Stimulated activated CD4-positive, alpha-beta T cell treated with anti-CD3 and anti-CD28 coated beads, TNF-alpha, amount 100 ng/mL, for 1 hour (primary cell): Measurements from ENCODE around the gene DHRS7B.
"Not testable (repeated sequence)": the region's sequence is repeated elsewhere in the genome, so short reads cannot be mapped to it uniquely, and the experiment has no call there.

Experiments
- DNase-seq, 3 donors: peaks; one replicate each; pipeline ENCODE4 v3.0.0-alpha.2; 2020; ENCODE audit warnings: low read depth in 3 of 3, low spot score in 1 of 3

Gene DHRS7B, protein sequence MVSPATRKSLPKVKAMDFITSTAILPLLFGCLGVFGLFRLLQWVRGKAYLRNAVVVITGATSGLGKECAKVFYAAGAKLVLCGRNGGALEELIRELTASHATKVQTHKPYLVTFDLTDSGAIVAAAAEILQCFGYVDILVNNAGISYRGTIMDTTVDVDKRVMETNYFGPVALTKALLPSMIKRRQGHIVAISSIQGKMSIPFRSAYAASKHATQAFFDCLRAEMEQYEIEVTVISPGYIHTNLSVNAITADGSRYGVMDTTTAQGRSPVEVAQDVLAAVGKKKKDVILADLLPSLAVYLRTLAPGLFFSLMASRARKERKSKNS

DNA sequence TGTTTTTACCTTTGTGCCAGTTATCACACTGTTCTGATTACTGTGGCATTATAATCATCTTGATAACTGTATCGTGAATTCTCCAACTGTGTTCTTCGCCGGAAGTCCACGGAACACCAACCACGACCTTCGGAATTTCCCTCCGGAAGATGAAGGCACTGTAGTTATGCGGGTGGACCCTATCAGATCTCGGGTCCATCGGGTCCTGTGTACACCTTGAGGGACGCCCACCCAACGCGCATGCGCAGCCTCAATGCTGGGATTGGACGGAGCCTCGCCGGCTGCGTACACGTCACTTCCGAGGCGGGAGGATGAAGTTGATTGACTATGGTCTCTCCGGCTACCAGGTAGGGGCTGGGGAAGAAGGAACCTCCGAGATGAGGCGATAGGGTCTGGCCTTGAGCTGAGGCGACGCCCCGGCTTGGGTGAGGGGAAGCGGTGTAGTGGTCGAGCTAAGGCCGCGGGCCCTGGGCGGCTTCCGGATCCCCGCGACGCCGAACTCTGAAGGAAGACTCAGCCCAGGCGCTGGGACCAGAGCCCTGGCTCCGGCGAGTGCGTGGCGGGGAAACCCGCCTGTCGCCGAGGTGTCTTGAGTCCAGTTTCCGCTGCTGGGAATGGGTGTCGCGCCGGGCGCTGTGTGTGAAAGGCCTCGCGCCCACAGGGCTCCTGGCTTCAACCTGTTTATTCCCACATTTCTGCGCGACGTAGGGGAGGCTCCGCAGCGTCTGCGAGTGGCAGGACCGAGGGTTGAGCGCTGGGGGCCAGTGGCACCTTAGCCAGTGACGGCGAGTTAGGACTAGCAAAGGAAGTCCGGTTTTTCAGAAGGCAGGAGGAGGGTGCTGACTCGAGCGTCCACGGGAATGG is at the start of gene DHRS7B:
TSS of gene DHRS7B (plus strand) at position 320 of the 864 bp plus-strand sequence. CDS start at position 328, 8 bp downstream.
- peak; percentile 93 to 96 (median 94) for DNase-seq

DNA sequence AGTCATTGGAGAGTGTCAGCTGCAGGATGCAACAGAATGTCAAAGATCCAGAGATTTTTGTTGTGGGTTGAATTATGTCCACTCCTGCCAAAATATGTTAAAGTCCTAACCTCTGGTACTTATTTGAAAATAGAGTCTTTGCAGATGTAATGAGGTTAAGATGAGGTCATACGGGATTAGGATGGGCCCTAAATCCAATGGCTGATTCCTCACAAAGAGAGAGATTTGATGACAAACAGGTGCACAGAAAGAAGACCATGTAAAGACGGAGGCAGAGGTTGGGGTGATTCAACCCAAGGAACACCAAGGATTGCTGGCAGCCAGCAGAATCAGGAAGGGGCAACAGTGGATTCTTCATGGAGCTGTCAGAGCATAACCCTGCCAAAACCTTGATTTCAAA is 49.5 kb upstream of the DHRS7B start:
- DNase-seq, result no peak

DNA sequence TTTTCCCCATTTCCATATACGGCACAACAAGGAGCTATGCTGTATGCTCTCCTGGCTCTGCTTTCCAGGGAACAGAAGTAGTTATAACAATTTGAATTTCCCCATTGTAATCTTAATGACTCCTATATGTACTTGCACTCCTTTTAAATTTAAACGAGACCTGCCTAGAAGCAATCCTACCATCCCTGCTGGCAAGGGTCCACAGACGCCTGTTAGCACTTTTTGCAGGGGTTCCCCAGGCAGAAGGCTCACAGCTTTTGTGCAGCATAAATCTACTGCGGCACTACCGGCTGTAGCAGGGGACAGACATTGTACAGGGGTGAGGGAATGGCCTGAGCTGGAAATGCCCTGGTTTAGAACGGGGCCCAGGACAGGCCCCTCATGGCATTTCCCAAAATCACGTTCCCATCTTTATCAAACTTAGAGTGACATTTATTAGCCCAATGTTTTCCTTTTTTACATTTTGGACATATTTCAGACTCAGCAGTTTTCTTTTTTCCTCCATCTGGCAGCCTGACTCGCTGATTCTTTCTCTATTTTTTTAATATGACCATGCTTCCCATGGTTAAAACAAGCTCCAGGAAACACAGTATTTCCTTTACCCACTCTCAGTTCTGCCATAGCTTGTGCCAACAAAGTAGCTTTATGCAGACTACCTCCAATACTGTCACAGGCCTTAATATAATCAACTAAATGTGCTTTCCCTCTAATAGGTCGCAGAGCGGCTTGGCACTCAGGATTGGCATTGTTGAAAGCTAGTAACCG is 48.6 kb upstream of the DHRS7B start:
- no peak for DNase-seq

DNA sequence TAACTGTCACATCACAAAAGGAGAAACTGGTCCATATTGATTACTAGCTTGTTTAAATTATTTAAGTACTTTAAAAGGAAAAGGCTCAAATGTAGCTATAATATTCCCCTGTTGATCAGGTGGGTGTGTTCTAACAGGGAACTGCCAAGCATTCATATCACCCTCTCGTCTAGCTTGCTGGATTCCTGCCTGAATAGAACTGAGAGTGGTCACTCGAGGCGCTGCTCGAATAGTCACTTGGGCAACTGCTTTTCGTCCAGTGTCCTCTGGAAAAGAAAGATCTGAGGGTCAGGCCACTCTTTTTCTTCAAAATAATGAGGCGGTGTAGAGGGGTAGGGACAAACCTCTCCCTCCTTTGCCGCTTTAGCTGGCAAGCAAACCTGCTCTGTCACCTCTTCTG is 47.6 kb upstream of the DHRS7B start:
- DNase-seq, result no peak

DNA sequence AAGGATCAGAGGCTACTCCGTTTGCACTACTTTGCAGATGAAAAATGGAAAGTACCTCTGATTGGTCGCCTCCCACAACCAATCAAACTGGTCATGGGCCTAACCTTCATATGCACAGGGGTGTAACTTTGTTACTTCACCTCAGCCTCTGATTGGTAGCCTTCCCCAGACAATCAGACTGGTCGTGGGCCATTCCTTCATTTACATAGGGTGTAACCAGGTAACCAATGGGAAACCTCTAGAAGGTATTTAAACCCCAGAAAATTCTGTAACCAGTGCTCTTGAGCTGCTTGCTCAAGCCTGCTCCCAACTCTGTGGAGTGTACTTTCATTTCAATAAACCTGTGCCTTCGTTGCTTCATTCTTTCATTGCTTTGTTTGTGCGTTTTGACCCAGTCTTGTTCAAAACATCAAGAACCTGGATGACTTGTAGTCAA is 44.7 kb upstream of the DHRS7B start:
- DNase-seq, result no peak

DNA sequence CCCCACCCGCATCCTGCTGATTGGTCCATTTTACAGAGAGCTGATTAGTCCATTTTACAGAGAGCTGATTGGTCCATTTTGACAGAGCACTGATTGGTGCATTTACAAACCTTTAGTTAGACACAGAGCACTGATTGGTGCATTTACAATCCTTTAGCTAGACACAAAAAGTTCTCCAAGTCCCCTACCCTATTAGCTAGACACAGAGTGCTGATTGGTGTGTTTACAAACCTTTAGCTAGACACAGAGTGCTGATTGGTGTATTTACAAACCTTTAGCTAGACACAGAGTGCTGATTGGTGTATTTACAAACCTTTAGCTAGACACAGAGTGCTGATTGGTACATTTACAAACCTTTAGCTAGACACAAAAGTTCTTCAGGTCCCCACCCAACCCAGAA is 41.5 kb upstream of the DHRS7B start:
- not testable (repeated sequence) for DNase-seq

DNA sequence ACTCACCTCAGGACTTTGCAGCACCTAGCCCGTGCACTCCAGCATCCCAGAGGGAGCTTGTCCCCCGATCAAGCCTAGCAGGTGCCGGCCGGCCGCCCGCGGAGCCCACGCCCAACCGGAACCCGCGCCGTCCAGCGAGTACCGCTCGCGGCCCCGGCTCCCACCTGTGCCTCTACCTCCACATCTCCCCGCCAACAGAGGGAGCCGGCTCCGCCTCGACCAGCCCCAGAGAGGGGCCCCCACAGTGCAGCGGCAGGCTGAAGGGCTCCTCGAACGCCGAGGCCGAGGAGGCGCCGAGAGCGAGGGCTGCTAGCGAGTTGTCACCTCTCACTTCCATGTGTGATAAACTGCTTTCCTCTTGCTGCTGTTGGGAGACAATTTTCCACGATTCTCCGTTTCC is 41.1 kb upstream of the DHRS7B start:
- no peak for DNase-seq

DNA sequence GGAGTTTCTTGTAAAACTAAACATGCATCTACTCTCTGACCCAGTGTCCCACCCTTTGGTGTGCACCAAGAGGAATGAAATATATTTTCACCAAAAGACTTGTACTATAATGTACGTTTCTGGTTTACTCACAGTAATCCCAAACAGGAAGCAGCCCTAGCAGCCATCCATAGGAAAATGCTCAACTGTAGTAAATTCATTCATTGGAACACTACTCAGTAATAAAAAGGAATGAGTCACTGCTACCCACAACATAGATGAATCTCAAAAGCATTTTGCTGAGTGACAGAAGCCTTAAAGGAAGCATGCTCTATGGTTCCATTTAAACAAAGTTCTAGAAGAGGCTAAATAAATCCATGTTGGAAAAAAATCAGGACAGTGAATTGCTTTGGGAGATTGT is 37.6 kb upstream of the DHRS7B start:
- DNase-seq, result no peak

DNA sequence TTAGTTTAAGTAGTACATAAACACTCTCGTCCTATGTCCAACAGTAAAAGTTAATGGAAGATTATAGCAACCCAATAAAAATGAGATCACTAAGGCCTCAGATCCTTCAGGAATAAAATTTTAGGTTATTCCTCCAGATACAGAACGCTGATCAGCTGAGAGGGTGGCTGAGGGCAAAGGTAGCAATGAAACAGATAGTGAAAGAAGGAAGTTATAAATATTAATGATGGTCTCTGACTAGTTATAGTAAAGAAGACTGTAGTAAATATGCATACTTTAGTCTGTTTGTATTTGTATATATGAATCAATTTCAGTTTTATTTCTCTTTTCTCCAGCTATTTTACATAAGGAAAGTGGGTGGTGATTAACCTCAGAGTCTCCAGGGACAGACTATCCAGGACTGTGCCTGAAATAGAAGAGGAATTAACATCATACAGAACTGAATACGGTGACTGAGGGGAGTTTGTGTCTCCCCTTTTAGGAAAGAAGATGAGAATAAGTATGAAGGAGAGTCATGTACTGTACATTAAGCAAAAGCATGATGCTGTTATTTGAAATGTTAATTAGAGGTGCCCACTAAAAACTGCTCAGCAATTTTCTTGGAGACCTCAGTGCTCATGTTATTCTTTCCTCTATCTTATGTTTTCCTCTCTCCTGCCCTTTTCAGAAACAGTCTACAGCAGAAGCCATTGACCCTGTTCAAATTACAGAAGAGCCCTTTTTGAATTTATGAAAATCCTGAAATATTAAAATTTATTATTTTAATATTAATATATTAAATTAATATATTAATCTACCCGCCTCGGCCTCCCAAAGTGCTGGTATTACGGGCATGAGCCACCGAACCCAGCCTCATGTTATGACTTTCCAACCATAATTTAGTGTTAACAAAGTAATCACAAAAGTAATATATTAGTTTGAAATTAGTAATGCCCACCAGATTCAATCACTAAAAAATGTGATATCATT is 36.5 kb upstream of the DHRS7B start:
- DNase-seq, result no peak

DNA sequence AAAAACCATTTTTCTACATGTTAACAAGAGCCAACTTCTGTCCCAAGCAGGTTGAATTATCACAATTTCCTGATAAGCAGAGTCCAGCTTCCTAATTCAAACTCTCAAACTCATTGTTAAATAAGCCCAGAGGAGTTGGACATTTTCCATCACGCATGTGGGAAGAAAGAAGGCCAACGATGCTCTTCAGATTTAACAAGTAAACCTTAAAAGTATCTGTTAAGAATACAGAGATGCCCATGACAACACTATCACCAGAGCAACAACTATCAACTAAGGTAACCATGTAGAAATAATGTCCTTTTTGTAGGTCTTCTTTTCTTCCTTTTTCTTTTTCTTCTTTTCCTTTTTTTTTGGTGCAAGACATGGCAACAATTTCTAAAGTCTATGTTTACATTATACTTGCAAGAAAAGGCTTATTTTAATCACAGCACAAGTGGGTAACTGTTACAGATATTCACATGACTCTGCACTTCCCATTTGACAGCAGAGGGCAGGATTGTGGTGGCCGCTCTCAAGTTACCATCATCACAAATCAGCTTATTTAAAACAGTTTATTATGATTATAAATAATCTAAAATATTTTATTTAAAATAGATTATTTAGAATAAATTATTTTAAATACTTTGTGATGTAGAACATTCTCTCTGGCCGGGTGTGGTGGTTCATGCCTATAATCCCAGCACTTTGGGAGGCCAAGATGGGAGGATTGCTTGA is 35.7 kb upstream of the DHRS7B start:
- no peak for DNase-seq

DNA sequence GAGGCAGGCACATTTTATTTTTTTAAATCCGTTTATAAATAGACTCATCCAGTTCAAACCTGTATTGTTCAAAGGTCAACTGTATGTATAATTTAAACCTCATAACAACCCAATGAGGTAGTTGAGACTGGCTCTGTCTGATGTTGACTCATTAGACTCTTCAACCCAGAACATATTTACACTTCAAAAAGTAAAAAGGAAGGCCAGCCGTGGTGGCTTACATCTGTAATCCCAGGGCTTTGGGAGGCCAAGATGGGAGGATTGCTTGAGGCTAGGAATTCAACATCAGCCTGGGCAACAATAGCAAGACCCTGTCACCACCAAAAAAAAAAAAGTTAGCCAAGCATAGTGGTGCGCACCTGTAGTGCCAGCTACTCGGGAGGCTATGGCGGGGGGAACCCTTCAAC is 32.5 kb upstream of the DHRS7B start:
- no peak for DNase-seq

DNA sequence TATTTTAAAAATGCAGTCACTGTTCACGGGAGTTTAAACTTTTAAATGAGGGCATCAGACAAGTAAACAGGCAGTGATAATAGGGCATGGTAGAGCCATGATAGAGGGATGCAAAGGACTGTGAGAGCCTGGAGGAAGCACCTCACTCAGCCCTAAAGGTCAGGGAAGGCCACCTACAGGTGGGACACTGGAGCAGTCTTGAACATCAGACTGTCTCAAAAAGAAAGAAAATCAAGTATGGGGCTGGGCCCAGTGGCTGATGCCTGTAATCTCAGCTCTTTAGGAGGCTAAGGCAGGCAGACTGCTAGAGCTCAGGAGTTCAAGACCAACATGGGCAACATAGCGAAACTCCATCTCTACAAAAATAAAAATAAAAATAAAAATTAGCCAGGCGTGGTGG is 31.0 kb upstream of the DHRS7B start:
- no peak for DNase-seq

DNA sequence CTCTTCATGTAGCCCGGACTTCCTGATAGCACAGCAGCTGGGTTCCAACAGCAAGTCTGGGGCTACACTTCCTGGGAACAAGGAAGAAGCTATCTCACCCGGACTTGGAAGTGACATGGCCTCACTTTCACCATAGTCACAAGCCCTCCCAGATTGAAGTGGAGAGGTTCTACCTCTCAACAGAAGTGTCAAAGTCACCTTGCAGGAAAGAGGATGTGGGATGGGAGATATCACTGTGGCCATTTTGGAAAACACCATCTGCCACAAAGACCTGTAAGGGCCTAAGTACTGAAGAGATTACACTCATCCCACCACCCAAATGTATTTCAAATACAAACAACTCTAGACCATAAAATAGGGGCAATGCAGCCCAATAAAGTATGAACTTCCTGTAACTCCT is 29.9 kb upstream of the DHRS7B start:
- no peak for DNase-seq

DNA sequence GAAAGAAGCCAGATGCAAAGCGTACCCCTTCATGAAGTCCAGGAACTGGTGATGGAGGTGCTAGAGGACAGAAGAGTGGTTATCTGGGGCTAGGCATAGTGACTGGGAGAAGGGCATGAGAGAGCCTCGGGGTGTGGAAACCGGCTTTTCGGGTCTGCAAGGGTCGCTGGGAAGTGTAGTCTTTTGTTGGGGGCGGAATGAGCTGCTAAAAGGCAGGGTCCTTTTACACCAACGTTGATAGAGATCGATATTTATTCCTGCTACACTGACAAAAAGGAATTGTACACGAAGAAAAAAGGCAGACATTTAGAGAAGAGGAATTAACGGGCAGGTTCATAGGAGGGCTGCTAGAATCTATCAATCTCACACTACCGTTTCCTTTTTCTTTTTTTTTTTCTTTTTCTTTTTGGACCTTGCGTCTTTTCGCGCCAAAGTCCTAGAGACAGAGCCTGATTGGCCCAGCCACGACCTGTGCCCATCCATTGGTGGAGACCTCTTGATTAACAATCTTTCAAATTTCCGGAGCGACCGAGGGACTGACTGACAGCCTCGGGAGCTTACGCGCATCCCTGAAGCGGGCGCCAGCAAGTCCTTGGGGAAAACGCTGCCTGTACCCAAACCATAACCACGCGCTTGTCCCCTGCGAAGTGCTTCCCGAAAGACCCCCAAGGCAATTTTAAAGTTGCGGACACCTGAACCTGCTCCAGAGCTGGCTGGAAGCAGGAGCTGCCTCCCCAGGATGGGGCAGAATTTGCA is 27.7 kb upstream of the DHRS7B start:
- peak; percentile 18 to 35 (median 23) for DNase-seq

DNA sequence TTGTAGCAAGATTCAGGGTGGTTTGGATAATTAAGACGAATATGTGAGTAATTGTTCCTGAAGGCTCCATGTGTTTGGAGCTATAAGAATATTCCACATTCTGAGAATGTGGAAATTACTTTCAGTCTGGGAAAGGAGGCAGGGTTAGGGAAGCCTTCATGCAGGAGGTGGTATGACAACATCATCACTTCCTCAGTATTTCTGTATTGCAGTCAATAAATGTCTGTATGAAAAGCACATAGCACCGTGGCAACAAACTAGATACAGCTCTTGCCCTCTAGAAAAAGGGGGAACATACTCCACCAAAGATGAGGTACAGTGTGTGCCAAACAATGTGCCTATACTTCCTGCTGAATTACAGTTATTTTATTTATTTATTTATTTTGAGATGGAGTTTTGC is 26.1 kb upstream of the DHRS7B start:
- no peak for DNase-seq

DNA sequence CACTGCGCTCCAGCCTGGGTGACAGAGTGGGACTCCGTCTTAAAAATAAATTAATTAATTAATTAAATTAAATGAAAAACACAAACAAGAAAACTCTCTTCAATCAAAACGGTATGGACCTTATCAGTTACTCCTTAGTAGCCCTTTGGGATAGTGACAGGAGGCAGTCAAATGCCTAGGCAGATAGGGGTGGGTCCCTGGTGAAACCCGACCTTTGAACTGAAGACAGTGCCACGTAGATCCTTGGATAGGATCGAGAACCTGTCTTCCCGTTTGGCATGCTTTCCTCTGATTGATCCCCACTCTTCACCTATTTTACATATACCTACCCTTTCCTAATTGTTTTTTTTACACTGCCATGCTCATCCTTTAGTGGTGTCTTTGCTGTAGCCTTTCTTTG is 22.2 kb upstream of the DHRS7B start:
- DNase-seq, result no peak

DNA sequence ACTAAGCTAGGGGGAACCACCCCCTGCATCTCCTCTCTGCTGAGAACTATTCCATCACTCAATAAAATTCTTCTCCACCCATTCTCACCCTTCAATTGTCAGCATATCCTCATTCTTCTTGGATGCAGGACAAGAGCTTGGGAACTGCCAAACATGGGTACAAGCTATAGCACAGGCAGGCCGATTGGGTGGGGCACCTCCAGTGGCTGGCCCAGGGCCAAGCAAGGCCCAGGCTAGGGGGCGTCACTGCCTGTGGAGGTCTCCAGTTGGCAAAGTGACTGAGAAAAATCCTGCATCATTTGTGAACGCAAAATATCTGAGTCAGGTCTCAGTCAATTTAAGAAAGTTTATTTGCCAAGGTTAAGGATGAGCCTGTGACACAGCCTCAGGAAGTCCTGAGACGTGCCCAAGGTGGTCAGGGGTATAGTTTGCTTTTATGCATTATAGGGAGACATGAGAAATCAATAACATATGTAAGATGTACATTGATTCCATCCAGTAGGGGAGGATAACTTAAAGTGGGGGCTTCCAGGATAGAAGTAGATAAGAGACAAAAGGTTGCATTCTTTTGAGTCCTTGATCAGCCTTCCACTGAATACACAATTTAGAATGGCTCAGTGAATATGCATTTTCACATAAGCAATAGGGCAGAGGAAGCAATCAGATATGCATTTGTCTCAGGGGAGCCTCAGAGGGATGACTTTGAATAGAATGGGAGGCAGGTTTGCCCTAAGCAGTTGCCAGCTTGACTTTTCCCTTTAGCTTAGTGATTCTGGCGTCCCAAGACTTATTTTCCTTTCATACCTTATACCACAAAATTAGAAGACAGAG is 21.5 kb upstream of the DHRS7B start:
- DNase-seq, result no peak

DNA sequence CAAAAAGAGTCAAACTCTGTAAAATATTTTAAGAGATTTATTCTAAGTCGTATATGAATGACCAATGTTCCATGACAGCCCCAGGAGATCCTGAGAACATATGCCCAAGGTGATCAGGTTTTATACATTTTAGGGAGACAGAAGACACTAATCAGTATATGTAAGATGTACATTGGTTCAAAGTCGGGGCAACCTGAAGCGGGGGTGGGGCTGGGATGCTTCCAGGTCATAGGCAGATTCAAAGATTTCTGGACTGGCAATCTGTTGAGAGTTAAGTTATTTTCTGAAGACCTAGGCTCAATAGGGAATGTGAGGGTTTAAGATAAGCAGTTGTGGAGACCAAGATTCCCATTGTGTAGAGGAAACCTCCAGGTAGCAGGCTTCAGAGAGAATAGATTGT is 20.4 kb upstream of the DHRS7B start:
- DNase-seq, result no peak
